ENCODE measurements around the gene NUP205.

NUP205 gene

DNA sequence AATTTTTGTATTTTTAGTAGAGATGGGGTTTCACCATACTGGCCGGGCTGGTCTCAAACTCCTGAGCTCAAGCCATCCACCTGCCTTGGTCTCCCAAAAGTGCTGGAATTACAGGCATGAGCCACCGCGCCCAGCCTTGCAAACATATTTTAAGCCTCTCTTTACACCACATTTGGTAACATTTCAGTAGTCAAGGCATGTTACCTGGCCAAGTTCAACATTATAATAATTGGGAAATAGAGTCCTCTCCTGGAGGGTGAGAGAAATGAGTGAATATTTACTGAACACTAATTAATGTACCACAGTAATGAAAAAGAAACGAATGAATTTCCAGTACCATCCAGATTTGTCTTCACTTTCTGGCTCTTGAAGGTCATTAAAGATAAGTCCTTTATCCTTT, 37.8 kb upstream of the NUP205 start:
- Histone ChIP-seq H3K23ac (ENCODE audit: low read length) (no peak overlapping the region), H3K27me3 (ENCODE audit: insufficient read depth, low read length, poor library complexity) (no peaks in the 10 kb centered on the region), H2BK120ac (ENCODE audit: low read depth, low read length) (no peak overlapping the region), H2BK15ac (replicated peaks; ENCODE audit: low read depth) (no peak overlapping the region), H4K8ac (ENCODE audit: low read depth, low read length) (no peak overlapping the region), H3K79me2 (ENCODE audit: control insufficient read depth, insufficient read depth, low read length) (no peaks in the 10 kb centered on the region), H3K4me2 (ENCODE audit: low read length) (no peak overlapping the region), H3K4ac (ENCODE audit: low read depth, low read length) (no peak overlapping the region), H3K36me3 (ENCODE audit: control insufficient read depth, insufficient read depth, low read length) (no peaks in the 10 kb centered on the region), H3K18ac (ENCODE audit: low read length) (no peak overlapping the region), H3K4me3 (ENCODE audit: low read length) (no peak overlapping the region), H3K27ac (ENCODE audit: low read depth, low read length) (no peak overlapping the region), H4K5ac (ENCODE audit: low read length) (no peak overlapping the region), H3K9ac (ENCODE audit: low read length) (no peak overlapping the region), H2BK5ac (ENCODE audit: low read length) (no peak overlapping the region), H3K56ac (ENCODE audit: low read length) (no peak overlapping the region), H3K79me1 (ENCODE audit: low read length) (no peaks in the 10 kb centered on the region), H3K4me1 (ENCODE audit: control insufficient read depth, low read depth, low read length) (no peaks in the 10 kb centered on the region), H2AK5ac (ENCODE audit: low read length) (no peak overlapping the region)
- no peak for DNase-seq
- WGBS (ENCODE audit: extremely low coverage, insufficient coverage, low lambda C conversion rate) = no CpG with 5 or more reads among the region's 4 CpGs

DNA sequence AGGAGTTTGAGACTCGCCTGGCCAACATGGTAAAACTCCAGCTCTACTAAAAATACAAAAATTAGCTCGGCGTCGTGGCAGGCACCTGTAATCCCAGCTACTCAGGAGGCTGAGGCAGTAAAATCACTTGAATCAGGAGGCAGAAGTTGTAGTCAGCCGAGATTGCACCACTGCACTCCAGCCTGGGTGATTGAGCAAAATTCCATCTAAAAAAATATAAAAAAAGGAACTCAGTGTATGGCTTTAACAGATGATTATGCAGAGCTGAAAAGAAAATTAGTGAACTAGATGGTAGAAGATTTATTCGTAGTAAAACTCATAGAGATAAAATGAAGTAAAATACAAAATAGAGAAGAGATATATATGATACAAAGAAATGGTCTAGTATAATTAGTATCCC, 35.2 kb upstream of the NUP205 start:
- no peak for DNase-seq

DNA sequence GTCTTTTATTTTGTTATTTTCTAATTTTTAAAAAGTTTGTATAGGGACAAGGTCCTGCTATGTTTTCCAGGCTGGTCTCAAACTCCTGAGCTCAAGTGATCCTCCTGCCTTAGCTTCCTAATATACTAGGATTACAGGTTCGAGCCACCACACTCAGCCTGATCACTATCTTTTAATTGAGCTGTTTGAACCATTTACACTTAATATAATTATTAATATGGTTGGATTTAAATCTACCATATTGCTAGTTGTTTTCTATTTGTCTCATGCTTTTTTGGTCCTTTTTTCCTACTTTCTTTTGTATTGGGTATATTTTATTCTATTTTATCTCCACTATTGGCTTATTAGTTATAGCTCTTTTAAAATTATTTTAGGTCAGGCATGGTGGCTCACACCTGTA, 34.6 kb upstream of the NUP205 start:
- no peak for DNase-seq
- WGBS (ENCODE audit: extremely low coverage, insufficient coverage, low lambda C conversion rate) = no CpG with 5 or more reads among the region's 1 CpG
- H2BK120ac ChIP-seq (ENCODE audit: low read depth, low read length) = no peak overlapping the region
- no peaks in the 10 kb centered on the region for H3K79me1 ChIP-seq (ENCODE audit: low read length)
- H2BK5ac ChIP-seq (ENCODE audit: low read length) = no peak overlapping the region
- H2BK15ac ChIP-seq (replicated peaks; ENCODE audit: low read depth) = no peak overlapping the region
- no peak overlapping the region for H4K8ac ChIP-seq (ENCODE audit: low read depth, low read length)
- H3K4me1 ChIP-seq (ENCODE audit: control insufficient read depth, low read depth, low read length) = no peaks in the 10 kb centered on the region
- no peak overlapping the region for H3K9ac ChIP-seq (ENCODE audit: low read length)
- no peaks in the 10 kb centered on the region for H3K79me2 ChIP-seq (ENCODE audit: control insufficient read depth, insufficient read depth, low read length)
- H3K18ac ChIP-seq (ENCODE audit: low read length) = no peak overlapping the region
- H2AK5ac ChIP-seq (ENCODE audit: low read length) = no peak overlapping the region
- H3K4me2 ChIP-seq (ENCODE audit: low read length) = no peak overlapping the region
- H3K56ac ChIP-seq (ENCODE audit: low read length) = no peak overlapping the region
- H3K27me3 ChIP-seq (ENCODE audit: insufficient read depth, low read length, poor library complexity) = no peaks in the 10 kb centered on the region
- H3K4ac ChIP-seq (ENCODE audit: low read depth, low read length) = no peak overlapping the region
- no peak overlapping the region for H4K5ac ChIP-seq (ENCODE audit: low read length)
- H3K27ac ChIP-seq (ENCODE audit: low read depth, low read length) = no peak overlapping the region
- no peak overlapping the region for H3K23ac ChIP-seq (ENCODE audit: low read length)
- no peaks in the 10 kb centered on the region for H3K36me3 ChIP-seq (ENCODE audit: control insufficient read depth, insufficient read depth, low read length)
- no peak overlapping the region for H3K4me3 ChIP-seq (ENCODE audit: low read length)

More for the DNA sequence above, 35.2 kb upstream of the NUP205 start:
- Histone ChIP-seq H3K4me3 (ENCODE audit: low read length) (no peak overlapping the region), H3K79me1 (ENCODE audit: low read length) (no peaks in the 10 kb centered on the region), H3K56ac (ENCODE audit: low read length) (no peak overlapping the region), H3K36me3 (ENCODE audit: control insufficient read depth, insufficient read depth, low read length) (no peaks in the 10 kb centered on the region), H4K8ac (ENCODE audit: low read depth, low read length) (no peak overlapping the region), H2BK120ac (ENCODE audit: low read depth, low read length) (no peak overlapping the region), H3K27ac (ENCODE audit: low read depth, low read length) (no peak overlapping the region), H2BK15ac (replicated peaks; ENCODE audit: low read depth) (no peak overlapping the region), H3K4ac (ENCODE audit: low read depth, low read length) (no peak overlapping the region), H3K4me2 (ENCODE audit: low read length) (no peak overlapping the region), H3K23ac (ENCODE audit: low read length) (no peak overlapping the region), H2BK5ac (ENCODE audit: low read length) (no peak overlapping the region), H3K18ac (ENCODE audit: low read length) (no peak overlapping the region), H3K4me1 (ENCODE audit: control insufficient read depth, low read depth, low read length) (no peaks in the 10 kb centered on the region), H3K9ac (ENCODE audit: low read length) (no peak overlapping the region), H3K79me2 (ENCODE audit: control insufficient read depth, insufficient read depth, low read length) (no peaks in the 10 kb centered on the region), H3K27me3 (ENCODE audit: insufficient read depth, low read length, poor library complexity) (no peaks in the 10 kb centered on the region), H4K5ac (ENCODE audit: low read length) (no peak overlapping the region), H2AK5ac (ENCODE audit: low read length) (no peak overlapping the region)
- WGBS (ENCODE audit: extremely low coverage, insufficient coverage, low lambda C conversion rate) = 100% methylated on average over 1 of the region's 6 CpGs

DNA sequence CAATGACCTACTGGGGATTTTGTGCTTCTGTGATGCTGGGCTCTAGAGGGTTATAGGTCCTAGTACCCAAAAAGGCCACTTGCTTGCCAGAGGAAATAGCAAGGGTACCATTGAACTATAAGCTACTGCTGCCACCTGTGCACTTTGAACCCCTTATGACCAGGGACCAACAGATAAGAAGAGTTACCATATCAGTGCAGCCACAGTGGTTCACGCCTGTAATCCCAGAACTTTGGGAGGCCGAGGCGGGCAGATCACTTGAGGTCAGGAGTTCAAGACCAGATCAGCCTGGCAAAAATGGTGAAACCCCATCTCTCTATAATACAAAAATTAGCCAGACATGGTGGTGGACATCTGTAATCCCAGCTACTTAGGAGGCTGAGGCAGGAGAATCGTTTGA, 32.3 kb upstream of the NUP205 start:
- Histone ChIP-seq H2BK120ac (ENCODE audit: low read depth, low read length) (no peak overlapping the region), H3K79me2 (ENCODE audit: control insufficient read depth, insufficient read depth, low read length) (no peaks in the 10 kb centered on the region), H3K4me3 (ENCODE audit: low read length) (no peak overlapping the region), H3K4me1 (ENCODE audit: control insufficient read depth, low read depth, low read length) (no peaks in the 10 kb centered on the region), H3K4ac (ENCODE audit: low read depth, low read length) (no peak overlapping the region), H2BK15ac (replicated peaks; ENCODE audit: low read depth) (no peak overlapping the region), H2BK5ac (ENCODE audit: low read length) (no peak overlapping the region), H3K18ac (ENCODE audit: low read length) (no peak overlapping the region), H3K27me3 (ENCODE audit: insufficient read depth, low read length, poor library complexity) (no peaks in the 10 kb centered on the region), H2AK5ac (ENCODE audit: low read length) (no peak overlapping the region), H3K27ac (ENCODE audit: low read depth, low read length) (no peak overlapping the region), H4K8ac (ENCODE audit: low read depth, low read length) (no peak overlapping the region), H3K23ac (ENCODE audit: low read length) (no peak overlapping the region), H3K56ac (ENCODE audit: low read length) (no peak overlapping the region), H3K9ac (ENCODE audit: low read length) (no peak overlapping the region), H4K5ac (ENCODE audit: low read length) (no peak overlapping the region), H3K79me1 (ENCODE audit: low read length) (no peaks in the 10 kb centered on the region), H3K4me2 (ENCODE audit: low read length) (no peak overlapping the region), H3K36me3 (ENCODE audit: control insufficient read depth, insufficient read depth, low read length) (no peaks in the 10 kb centered on the region)
- WGBS (ENCODE audit: extremely low coverage, insufficient coverage, low lambda C conversion rate) = no CpG with 5 or more reads among the region's 4 CpGs
- no peak for DNase-seq

DNA sequence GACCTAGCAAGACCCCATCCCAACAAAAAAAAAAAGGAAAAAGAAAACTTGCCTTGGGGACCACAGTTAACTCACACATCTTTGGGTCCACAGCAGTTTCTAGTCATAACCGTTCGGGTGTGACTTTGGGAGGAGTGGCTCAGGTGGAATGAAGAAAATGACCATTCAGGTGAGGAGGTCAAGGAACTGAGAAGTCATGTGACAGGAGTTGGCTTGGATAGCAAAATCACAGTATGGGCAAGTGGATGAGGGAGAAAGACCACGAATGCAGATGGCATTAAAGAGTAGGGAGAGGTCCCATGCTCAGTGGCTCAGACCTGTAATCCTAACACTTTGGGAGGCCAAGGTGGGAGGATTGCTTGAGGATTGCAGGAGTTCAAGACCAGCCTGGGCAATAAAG, 30.7 kb upstream of the NUP205 start:
- Histone ChIP-seq H2BK15ac (replicated peaks; ENCODE audit: low read depth) (no peak overlapping the region), H3K79me2 (ENCODE audit: control insufficient read depth, insufficient read depth, low read length) (no peaks in the 10 kb centered on the region), H4K5ac (ENCODE audit: low read length) (no peak overlapping the region), H2AK5ac (ENCODE audit: low read length) (no peak overlapping the region), H3K4me3 (ENCODE audit: low read length) (no peak overlapping the region), H3K23ac (ENCODE audit: low read length) (no peak overlapping the region), H4K8ac (ENCODE audit: low read depth, low read length) (no peak overlapping the region), H3K4me1 (ENCODE audit: control insufficient read depth, low read depth, low read length) (no peaks in the 10 kb centered on the region), H3K4me2 (ENCODE audit: low read length) (no peak overlapping the region), H3K79me1 (ENCODE audit: low read length) (no peaks in the 10 kb centered on the region), H3K27me3 (ENCODE audit: insufficient read depth, low read length, poor library complexity) (no peaks in the 10 kb centered on the region), H3K9ac (ENCODE audit: low read length) (no peak overlapping the region), H3K27ac (ENCODE audit: low read depth, low read length) (no peak overlapping the region), H2BK120ac (ENCODE audit: low read depth, low read length) (no peak overlapping the region), H3K36me3 (ENCODE audit: control insufficient read depth, insufficient read depth, low read length) (no peaks in the 10 kb centered on the region), H3K4ac (ENCODE audit: low read depth, low read length) (no peak overlapping the region), H3K56ac (ENCODE audit: low read length) (no peak overlapping the region), H2BK5ac (ENCODE audit: low read length) (no peak overlapping the region), H3K18ac (ENCODE audit: low read length) (no peak overlapping the region)
- no CpG with 5 or more reads among the region's 3 CpGs for WGBS (ENCODE audit: extremely low coverage, insufficient coverage, low lambda C conversion rate)
- DNase-seq = no peak

DNA sequence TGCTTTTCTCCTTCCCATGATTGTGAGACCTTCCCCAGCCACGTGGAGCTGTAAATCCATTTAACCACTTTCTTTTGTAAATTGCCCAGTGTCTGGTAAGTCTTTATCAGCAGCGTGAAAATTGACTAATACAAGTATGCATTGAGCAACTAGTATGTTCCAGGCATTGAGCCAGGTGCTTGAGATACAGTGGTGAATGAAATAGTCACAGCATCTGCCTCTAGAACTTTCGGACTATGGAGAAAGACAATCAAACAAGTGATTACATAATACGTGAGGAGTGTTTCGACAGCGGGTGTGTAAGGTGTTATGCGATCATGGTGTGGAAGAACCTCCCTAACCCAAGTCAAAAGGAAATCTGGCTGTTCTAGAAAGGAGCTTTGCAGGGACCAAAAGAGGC, 21.6 kb upstream of the NUP205 start:
- Histone ChIP-seq H3K36me3 (ENCODE audit: control insufficient read depth, insufficient read depth, low read length) (no peaks in the 10 kb centered on the region), H3K9ac (ENCODE audit: low read length) (no peak overlapping the region), H3K4me1 (ENCODE audit: control insufficient read depth, low read depth, low read length) (no peaks in the 10 kb centered on the region), H4K5ac (ENCODE audit: low read length) (no peak overlapping the region), H3K56ac (ENCODE audit: low read length) (no peak overlapping the region), H3K27me3 (ENCODE audit: insufficient read depth, low read length, poor library complexity) (no peaks in the 10 kb centered on the region), H3K79me2 (ENCODE audit: control insufficient read depth, insufficient read depth, low read length) (no peaks in the 10 kb centered on the region), H2BK120ac (ENCODE audit: low read depth, low read length) (no peak overlapping the region), H2AK5ac (ENCODE audit: low read length) (no peak overlapping the region), H4K8ac (ENCODE audit: low read depth, low read length) (no peak overlapping the region), H2BK15ac (replicated peaks; ENCODE audit: low read depth) (no peak overlapping the region), H3K4ac (ENCODE audit: low read depth, low read length) (no peak overlapping the region), H3K79me1 (ENCODE audit: low read length) (no peaks in the 10 kb centered on the region), H3K27ac (ENCODE audit: low read depth, low read length) (no peak overlapping the region), H3K18ac (ENCODE audit: low read length) (no peak overlapping the region), H3K23ac (ENCODE audit: low read length) (no peak overlapping the region), H3K4me2 (ENCODE audit: low read length) (no peak overlapping the region), H2BK5ac (ENCODE audit: low read length) (no peak overlapping the region), H3K4me3 (ENCODE audit: low read length) (no peak overlapping the region)
- no CpG with 5 or more reads among the region's 7 CpGs for WGBS (ENCODE audit: extremely low coverage, insufficient coverage, low lambda C conversion rate)
- no peak for DNase-seq
